M059J (cell line): ENCODE measurements around the gene TRIP12. TPM values are rescaled to one million over a fixed set of nuclear protein-coding genes. Genes with fewer than 3 reads are reported as not detected.
"Not testable (repeated sequence)": the region's sequence is repeated elsewhere in the genome, so short reads cannot be mapped to it uniquely, and the experiment has no call there.

ENCODE experiments used
- DNase-seq: peaks from one replicate; pipeline ENCODE4 v3.0.0-alpha.2; 2012; ENCODE audit warnings: low read depth
- total RNA-seq: library from RNA; depleted of rRNA; stranded (reverse); fragments of >200 nt; shearing (Covaris generic); gene quantifications from 2 replicates; pipeline ENCODE4 v1.2.3, GENCODE V29; 2014

The TRIP12 gene
- total RNA-seq, 1 experiment from 2014 or later = 130 TPM

- no peak for DNase-seq
Measured at GRCh38 chr2:229874647-229875046, 47.2 kb downstream of the TRIP12 start.

DNA sequence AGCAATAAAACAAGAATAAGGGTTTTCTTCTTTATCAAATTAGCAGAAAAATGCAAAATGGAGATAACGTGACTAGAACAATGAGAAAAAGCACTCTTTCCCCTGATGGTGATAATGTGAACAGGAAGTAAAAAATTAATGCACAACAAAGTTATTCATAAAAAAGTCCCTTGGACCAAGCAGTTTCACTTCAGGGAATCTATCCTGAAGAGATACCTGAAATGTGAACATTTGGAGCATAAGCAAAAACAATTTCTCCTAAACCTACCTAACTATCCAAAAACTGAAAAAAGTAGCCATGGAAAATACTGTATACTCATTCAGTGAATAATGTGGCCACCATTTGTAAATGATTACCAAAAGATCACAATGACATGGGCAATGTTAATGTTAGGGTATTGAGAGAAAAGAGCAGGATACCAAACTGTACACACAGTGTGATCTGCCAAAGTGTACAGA is 48.7 kb downstream of the TRIP12 start:
- no peak for DNase-seq

GRCh38 chr2:229870903-229871656 is 50.7 kb downstream of the TRIP12 start:
- peak; percentile 74 for DNase-seq

DNA sequence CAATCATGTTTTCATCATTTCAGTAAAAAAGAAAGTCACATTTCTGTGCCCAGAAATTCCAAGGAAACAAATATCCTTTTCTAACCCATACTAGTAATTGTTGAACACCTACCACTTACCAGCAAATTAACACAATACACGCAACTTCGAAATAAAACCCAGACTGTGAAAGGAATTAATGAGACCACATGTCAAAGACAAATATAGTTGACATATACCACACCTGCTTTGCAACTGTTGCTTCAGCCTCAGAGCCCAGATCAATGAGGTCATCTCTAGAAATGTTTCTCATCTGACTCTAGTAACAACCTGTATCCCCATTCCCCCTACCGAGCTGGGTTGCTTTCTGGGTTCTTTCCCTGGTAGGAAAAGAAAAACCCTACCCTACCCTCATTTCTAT is 52.6 kb downstream of the TRIP12 start:
- DNase-seq = no peak

DNA sequence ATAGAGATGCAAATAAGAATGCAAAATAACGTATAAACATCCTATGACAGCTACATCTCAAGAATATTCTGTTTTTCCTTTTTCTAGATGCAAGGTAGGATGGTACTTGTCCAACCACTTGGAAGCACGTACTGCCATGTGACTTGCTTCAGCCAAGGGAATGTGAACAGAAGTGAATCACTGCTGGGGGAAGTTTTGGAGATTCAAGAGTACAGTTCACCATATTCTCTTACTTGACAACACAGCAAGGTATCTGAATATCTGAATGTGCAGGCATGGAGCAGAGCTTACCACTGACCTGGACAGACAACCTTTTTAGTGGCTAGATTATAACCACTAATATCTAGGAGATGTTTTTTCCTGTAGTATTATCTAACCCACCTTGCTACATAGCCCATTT is 53.0 kb downstream of the TRIP12 start:
- no peak for DNase-seq

GRCh38 chr2:229865033-229865432 is 56.8 kb downstream of the TRIP12 start:
- no peak for DNase-seq

DNA sequence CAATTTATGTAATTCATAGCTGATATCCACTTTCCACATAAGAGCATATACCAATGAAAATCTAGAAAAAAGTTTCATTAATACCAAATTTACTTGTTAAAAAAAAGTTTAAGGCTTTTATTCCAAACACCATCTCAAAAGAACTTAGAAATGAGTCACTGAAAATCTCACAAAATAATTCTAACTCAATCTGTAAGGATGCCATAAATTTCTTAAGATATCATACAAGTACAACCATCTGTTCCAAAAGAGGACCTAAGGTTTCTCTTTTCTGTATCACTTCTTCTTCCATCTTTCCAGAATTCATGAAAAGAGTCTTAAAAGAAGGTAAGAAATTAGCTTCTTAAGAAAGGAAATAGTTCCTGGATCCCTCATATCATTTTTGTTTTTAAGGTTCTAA is 60.4 kb downstream of the TRIP12 start:
- no peak for DNase-seq

DNA sequence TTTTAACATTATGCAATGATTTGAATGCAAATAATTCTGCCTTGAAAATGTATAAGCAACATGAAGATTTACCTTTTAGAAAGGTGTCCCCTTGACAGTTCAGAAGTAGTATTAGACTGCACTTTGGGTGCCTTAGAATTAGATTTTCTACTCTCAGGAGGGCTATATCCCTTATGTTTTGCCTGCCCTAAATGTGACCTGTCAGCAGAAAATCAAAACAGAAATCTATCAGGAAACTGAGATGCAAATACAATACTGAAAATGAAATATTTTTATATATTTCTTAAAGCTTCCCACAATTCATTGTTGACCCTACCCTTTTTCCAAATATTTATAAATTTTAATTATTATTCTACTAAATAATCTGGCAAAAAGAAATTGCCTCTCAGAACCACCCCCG is 61.5 kb downstream of the TRIP12 start:
- DNase-seq = no peak

GRCh38 chr2:229858351-229858750 is 63.5 kb downstream of the TRIP12 start:
- DNase-seq = no peak

GRCh38 chr2:229857634-229858033 is 64.2 kb downstream of the TRIP12 start:
- no peak for DNase-seq

- no peak for DNase-seq
Measured at GRCh38 chr2:229856413-229856812, 65.4 kb downstream of the TRIP12 start.

GRCh38 chr2:229855116-229855515 is 66.7 kb downstream of the TRIP12 start:
- no peak for DNase-seq

GRCh38 chr2:229852565-229852964 is 69.2 kb downstream of the TRIP12 start:
- peak; percentile 12 for DNase-seq

DNA sequence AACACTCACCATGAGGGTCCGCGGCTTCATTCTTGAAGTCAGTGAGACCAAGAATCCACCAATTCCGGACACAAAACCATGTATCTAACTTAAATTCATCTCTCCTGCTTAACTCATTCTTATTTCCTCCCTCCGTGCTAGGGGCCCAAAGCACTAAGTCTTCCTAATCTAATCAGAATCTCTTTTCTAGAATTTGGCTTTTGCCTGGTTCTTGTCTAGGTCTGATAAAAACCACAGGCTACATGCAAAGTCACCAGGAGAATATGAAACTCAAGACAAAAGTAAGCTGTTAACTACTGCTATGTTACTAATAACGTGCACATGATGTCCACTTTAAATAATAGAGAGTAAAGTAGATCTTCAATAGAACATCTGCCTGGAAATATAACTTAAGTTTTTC is 69.9 kb downstream of the TRIP12 start:
- no peak for DNase-seq

DNA sequence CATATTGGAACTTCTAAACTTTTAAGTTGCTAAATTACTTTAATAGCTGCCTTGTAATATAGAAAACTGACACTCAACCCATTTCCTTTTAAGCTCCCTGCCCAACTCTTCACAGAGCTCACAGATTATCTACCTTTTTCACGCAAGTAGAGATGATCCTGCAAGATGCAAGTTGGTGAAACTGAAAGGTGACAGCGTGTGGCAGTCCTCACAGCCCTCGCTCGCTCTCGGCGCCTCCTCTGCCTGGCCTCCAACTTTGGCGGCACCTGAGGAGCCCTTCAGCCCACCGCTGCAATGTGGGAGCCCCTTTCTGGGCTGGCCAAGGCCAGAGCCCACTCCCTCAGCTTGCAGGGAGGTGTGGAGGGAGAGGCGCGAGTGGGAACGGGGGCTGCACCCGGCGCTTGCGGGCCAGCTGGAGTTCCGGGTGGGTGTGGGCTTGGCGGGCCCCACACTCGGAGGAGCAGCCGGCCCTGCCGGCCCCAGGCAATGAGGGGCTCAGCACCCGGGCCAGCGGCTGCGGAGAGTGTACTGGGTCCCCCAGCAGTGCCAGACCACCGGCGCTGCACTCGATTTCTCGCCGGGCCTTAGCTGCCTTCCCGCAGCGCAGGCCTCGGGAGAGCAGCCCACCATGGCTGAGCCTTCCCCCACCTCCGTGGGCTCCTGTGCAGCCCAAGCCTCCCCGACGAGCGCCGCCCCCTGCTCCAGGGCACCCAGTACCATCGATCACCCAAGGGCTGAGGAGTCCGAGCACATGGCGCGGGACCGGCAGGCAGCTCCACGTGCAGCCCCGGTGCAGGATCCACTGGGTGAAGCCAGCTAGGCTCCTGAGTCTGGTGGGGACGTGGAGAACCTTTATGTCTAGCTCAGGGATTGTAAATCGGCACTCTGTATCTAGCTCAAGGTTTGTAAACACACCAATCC is 71.2 kb downstream of the TRIP12 start:
- not testable (repeated sequence) for DNase-seq

DNA sequence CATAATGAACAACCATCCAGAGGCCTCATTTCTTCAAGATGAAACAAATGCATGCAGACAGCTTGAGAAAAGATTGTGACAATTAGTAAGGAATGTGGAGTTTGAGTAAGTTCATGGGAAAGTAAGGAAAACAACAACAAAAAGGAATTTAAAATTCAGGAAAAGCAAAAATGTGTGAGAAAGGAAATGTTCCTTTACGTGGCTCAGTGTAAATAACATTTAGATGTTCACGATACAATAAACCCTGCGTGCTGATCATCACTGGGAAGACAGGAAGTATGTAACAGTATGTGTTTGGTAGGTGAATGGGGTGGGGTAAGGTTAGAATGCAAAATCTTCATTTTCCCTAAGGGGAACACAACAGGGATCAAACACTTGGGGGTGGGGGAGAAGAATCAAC is 72.7 kb downstream of the TRIP12 start:
- DNase-seq = no peak

- DNase-seq = no peak
Measured at GRCh38 chr2:229843613-229844012, 78.2 kb downstream of the TRIP12 start.

DNA sequence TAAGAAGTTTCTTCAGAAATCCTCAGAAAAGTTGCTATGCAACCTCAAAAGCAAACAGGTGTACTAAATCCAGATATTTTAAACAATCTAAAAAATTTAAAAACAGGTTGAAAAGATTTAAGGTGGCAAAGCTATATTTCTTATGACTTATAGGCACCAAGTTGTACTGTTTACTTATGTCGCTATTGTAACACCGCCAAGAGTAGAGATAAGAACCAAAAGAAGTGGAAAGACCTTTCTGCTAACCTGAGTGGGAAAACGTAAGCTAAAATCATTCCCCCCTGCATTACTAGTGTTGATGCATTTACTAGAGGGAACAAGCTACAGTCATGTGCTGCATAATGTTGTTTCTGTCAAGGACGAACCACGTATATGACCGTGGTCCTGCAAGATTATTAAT is 83.1 kb downstream of the TRIP12 start:
- no peak for DNase-seq

DNA sequence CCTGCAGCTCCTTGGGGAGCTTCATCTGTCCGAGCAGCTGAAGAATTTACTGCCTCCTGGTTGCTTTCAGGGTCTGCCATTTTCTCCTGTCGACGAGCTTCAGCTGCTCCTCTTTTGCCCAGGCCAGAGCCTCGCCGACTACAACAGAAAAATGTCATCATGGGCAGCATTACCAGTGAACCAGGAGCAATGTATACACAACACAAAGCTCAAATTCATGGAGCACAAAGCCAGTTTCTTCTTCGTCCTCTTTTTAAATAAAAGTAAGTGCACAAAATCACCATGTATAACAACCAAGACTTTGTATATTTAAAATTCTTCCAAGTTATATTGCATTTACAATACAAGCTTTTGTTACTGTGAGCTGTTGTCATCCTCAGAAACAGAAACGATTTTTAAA is 85.0 kb downstream of the TRIP12 start:
- no peak for DNase-seq

GRCh38 chr2:229835596-229836283 is 86.1 kb downstream of the TRIP12 start:
- peak; percentile 71 for DNase-seq

- DNase-seq = not testable (repeated sequence)
Measured at GRCh38 chr2:229834368-229834767, 87.4 kb downstream of the TRIP12 start.

DNA sequence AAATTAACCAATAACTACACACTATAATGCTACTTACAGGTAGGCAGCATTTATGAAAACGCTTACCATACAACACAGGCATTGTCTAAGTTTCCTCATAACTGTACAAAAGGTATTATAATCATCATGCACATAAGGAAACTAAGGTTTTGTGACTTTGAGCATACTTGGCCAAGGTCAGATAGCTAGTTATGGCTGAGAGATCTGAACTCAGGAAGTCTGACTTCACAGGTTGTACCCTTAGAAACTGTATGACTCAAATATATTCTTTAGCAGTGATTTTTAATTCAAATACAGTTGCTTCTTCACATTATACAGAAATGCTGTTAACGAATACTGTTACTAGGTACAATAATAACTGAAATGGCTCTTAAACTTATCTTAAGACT is 89.3 kb downstream of the TRIP12 start:
- no peak for DNase-seq
